HepG2 (cell line): ENCODE results near the gene RBBP8NL. TPM values are rescaled to one million over a fixed set of nuclear protein-coding genes. Genes with fewer than 3 reads are reported as not detected.

Source experiments
- ARID3A ChIP-seq: IDR thresholded peaks from 2 replicates; pipeline ENCODE4 v1.6.1; 2012; ENCODE audit warnings: low read depth, low read length, improper control_type of control experiment
- ASH2L ChIP-seq: fragments of 300-600, 200-600 bp; sonication (generic); IDR thresholded peaks from 2 replicates; pipeline ENCODE4 v1.7.0; 2017; ENCODE audit warnings: low read depth, mild to moderate bottlenecking, moderate library complexity, mixed read lengths, low read length; ENCODE audit not compliant: insufficient read length
- CBFB ChIP-seq: sonication (generic); formaldehyde crosslinking; IDR thresholded peaks from 2 replicates; pipeline ENCODE4 v1.4.0; 2020; ENCODE audit warnings: missing genetic modification reagents
- KIAA2018 ChIP-seq: sonication (generic); formaldehyde crosslinking; IDR thresholded peaks from 2 replicates; pipeline ENCODE4 v1.5.0; 2020; ENCODE audit warnings: mild to moderate bottlenecking, missing genetic modification reagents, borderline replicate concordance
- NPAS2 ChIP-seq: sonication (generic); formaldehyde crosslinking; IDR thresholded peaks from 2 replicates; pipeline ENCODE4 v1.8.0; 2022; ENCODE audit warnings: mild to moderate bottlenecking, missing genetic modification reagents, borderline replicate concordance
- PAF1 ChIP-seq: IDR thresholded peaks from 2 replicates; pipeline ENCODE4 v1.6.1; 2016; ENCODE audit warnings: missing genetic modification reagents, missing compliant biosample characterization
- PCBP1 ChIP-seq: fragments of 200-400 bp; formaldehyde crosslinking; IDR thresholded peaks from 2 replicates; pipeline ENCODE4 v1.6.1; 2017; ENCODE audit warnings: mild to moderate bottlenecking, low read depth, low read length, borderline replicate concordance
- RBM39 ChIP-seq: fragments of 200-400 bp; formaldehyde crosslinking; IDR thresholded peaks from one replicate; pipeline ENCODE4 v1.6.1; 2018; ENCODE audit warnings: antibody characterized with exemption, mild to moderate bottlenecking, low read depth, low read length; ENCODE audit not compliant: poor library complexity, severe bottlenecking
- TRIM22 ChIP-seq: fragments of 450-650 bp; IDR thresholded peaks from 2 replicates; pipeline ENCODE4 v1.6.1; 2017
- ZNF383 ChIP-seq: sonication (generic); formaldehyde crosslinking; IDR thresholded peaks from 2 replicates; pipeline ENCODE4 v1.4.0; 2020; ENCODE audit warnings: missing genetic modification reagents, mild to moderate bottlenecking, borderline replicate concordance
- ZNF558 ChIP-seq: sonication (generic); formaldehyde crosslinking; IDR thresholded peaks from 2 replicates; pipeline ENCODE4 v1.9.0; 2022; ENCODE audit warnings: mild to moderate bottlenecking, missing genetic modification reagents, borderline replicate concordance
- polyA plus RNA-seq, 8 experiments: library from polyadenylated mRNA; depleted of rRNA in 3 of 8; stranded (reverse) in 7 of 8; unstranded in 1 of 8; fragments of >200 nt; fragmentation: Illumina TruSeq in 4 of 8; extraction: Trizol in 4 of 8; gene quantifications; 2 replicates each; pipeline versions ENCODE4 v1.2.1 to v1.2.3, GENCODE V29; 2011 to 2016; ENCODE audit warnings: low read depth in 4 of 8, missing spikeins in 1 of 8, mixed read lengths in 1 of 8; ENCODE audit not compliant: insufficient read depth in 1 of 8
- total RNA-seq, 5 experiments: library from RNA; depleted of rRNA; stranded (reverse); fragments of >200 nt; fragmentation: Illumina TruSeq; extraction: Trizol; gene quantifications; 2 replicates each; pipeline ENCODE4 v1.2.3, GENCODE V29; 2016; ENCODE audit warnings: low read depth in 1 of 5
- TF ChIP-seq, protein P1 (sequence below): sonication (generic); formaldehyde crosslinking; IDR thresholded peaks from 2 replicates; pipeline ENCODE4 v1.9.0; 2021; ENCODE audit warnings: missing genetic modification reagents, mild to moderate bottlenecking, borderline replicate concordance
- TF ChIP-seq, protein P2 (sequence below): sonication (generic); formaldehyde crosslinking; IDR thresholded peaks from 2 replicates; pipeline ENCODE4 v1.4.0; 2020; ENCODE audit warnings: missing genetic modification reagents

RBBP8NL gene
- total and polyA plus RNA-seq, 2 of the 13 experiments (the other 11 are each of a cell fraction or from before 2014, with no cell fraction given), result 0.69 to 0.86 TPM

- TF ChIP-seq TRIM22 (no peak), ZNF383 (CRISPR knock-in tag) (no peak), RBM39 (peak; percentile 41), ARID3A (no peak), ZNF558 (no peak), KIAA2018 (CRISPR knock-in tag) (no peak), NPAS2 (CRISPR knock-in tag) (no peak), PAF1 (CRISPR knock-in tag) (no peak), CBFB (CRISPR knock-in tag) (no peak), PCBP1 (no peak), ASH2L (no peak)
- TF ChIP-seq, protein P1, sequence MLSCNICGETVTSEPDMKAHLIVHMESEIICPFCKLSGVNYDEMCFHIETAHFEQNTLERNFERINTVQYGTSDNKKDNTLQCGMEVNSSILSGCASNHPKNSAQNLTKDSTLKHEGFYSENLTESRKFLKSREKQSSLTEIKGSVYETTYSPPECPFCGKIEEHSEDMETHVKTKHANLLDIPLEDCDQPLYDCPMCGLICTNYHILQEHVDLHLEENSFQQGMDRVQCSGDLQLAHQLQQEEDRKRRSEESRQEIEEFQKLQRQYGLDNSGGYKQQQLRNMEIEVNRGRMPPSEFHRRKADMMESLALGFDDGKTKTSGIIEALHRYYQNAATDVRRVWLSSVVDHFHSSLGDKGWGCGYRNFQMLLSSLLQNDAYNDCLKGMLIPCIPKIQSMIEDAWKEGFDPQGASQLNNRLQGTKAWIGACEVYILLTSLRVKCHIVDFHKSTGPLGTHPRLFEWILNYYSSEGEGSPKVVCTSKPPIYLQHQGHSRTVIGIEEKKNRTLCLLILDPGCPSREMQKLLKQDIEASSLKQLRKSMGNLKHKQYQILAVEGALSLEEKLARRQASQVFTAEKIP (CRISPR knock-in tag), result no peak
- TF ChIP-seq, protein P2, sequence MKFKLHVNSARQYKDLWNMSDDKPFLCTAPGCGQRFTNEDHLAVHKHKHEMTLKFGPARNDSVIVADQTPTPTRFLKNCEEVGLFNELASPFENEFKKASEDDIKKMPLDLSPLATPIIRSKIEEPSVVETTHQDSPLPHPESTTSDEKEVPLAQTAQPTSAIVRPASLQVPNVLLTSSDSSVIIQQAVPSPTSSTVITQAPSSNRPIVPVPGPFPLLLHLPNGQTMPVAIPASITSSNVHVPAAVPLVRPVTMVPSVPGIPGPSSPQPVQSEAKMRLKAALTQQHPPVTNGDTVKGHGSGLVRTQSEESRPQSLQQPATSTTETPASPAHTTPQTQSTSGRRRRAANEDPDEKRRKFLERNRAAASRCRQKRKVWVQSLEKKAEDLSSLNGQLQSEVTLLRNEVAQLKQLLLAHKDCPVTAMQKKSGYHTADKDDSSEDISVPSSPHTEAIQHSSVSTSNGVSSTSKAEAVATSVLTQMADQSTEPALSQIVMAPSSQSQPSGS (CRISPR knock-in tag), result no peak
Observed at GRCh38 chr20:62401331-62401779, 26.0 kb downstream of the RBBP8NL start (continued).
